HG02943 (cell line): ENCODE measurements around the gene UBAC1.
"Not testable (repeated sequence)": the region's sequence is repeated elsewhere in the genome, so short reads cannot be mapped to it uniquely, and the experiment has no call there.

Experiments used
- ATAC-seq: cut with Tn5 transposase; IDR thresholded peaks from one replicate; pipeline ENCODE4 v1.9.1; 2021; ENCODE audit warnings: mild to moderate bottlenecking, low read depth, moderate library complexity; ENCODE audit not compliant: unreplicated experiment

UBAC1 gene

GRCh38 chr9:135944444-135945252, 16.5 kb downstream of the UBAC1 start:
- ATAC-seq, result no peak

- ATAC-seq, result not testable (repeated sequence)
Observed at GRCh38 chr9:135943604-135944003, 17.6 kb downstream of the UBAC1 start.

GRCh38 chr9:135941288-135941995, 19.7 kb downstream of the UBAC1 start:
- ATAC-seq, result no peak

GRCh38 chr9:135939351-135940265, 21.6 kb downstream of the UBAC1 start:
- no peak for ATAC-seq

DNA sequence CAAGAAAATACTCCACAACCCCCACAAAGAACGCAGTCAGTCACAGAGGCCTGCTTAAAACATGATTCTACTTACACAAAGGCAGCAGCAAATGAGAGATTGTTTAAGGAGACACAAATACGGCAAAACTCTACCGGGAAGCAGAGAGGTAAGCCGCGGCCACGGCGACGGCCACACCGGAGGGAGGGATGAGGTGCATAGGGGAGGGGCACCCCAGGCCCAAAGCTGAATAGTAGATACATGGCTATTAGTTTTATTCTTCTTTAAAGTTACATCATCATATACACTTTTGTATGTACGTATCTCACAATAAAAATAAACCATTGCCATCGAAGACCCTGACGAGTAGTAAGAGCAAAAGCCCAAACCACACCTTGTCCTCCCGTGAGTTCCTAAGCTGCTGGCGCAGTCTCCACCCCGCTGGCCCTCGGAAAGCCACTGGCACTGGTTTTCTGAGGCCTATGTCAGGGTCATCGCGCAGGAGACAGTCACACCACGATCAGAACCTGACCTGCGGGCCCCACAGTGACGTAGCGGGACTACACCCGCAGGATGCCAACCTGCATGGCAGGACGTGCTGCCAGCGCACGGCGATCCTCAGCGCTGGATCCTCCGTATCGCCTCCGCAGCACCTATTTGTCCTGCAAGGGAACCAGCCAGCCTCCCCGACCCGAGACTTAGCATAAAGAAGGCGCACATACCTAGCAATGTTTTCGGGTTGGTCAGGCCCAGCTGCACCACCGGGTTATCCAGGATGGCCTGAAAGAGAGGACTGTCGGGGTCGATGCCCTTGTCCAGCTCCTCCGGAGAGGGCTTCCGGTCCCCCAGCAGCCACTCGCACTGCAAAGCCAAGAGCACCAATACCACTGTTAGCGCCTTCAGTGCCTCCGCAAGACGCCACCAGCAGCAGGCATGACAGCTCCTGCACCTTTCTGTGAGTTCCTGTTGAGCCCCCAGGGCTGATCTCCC, 23.4 kb downstream of the UBAC1 start:
- no peak for ATAC-seq

- ATAC-seq, result no peak
Observed at GRCh38 chr9:135933114-135933513, 28.1 kb downstream of the UBAC1 start.

DNA sequence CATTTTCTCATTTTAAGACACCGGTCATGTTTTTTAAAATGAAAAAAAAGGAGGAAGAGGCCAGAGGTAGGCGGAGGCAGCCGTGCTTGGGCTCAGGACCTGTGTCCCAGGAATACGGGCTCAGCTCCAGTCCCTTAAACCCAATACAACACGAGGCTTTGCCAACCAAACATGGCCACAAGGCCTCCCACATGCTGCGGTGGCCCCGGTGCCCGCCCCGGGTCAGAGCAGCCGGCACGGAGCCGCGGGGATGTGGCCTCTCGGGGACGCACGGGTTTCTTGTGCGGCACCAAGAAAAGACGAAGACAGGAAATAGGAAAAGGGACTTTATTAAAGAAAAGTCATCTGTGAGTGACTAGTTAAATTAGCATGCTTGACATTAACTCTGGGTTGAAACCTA, 28.5 kb downstream of the UBAC1 start:
- ATAC-seq, result no peak

- ATAC-seq, result no peak
Observed at GRCh38 chr9:135931349-135931820, 29.8 kb downstream of the UBAC1 start.

GRCh38 chr9:135930446-135931345, 30.5 kb downstream of the UBAC1 start:
- ATAC-seq, result no peak

DNA sequence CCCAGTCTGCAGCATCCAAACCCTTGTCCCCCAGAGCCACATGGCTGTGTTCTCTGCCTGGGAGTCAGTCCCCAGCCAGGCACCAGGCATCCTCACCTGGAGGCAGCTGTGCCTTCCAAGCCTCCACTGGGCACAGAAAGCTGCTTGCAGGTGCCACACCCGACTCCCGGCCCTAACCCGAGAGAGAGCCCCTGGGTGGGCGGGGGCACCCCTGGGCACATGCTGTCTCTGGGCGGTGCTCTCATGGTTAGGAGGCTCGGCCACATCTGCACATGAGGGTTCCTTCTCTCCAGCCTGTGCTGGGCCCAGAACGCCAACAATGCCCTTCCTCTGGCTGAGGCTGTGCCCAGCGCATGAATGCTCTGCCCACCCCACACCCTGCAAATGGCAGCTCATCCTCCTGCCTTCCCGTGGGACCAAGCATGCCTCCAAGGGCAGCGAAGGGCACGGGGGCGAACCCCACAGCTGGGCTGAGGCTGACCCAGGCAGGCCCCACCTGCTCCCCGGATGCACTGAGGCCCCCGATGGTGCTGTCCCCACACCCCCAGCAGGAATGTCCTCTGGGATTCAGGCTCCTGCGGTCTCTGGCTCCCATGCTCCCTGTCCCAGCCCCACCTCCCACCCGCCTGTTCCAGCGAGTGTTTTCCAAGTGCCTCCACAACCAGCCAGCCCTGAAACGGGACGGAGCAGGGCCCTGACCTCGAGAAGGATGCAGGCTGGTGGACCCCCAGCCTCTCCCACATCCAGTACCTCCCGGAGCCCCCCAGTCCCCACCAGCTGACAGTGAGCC, 31.3 kb downstream of the UBAC1 start:
- no peak for ATAC-seq

DNA sequence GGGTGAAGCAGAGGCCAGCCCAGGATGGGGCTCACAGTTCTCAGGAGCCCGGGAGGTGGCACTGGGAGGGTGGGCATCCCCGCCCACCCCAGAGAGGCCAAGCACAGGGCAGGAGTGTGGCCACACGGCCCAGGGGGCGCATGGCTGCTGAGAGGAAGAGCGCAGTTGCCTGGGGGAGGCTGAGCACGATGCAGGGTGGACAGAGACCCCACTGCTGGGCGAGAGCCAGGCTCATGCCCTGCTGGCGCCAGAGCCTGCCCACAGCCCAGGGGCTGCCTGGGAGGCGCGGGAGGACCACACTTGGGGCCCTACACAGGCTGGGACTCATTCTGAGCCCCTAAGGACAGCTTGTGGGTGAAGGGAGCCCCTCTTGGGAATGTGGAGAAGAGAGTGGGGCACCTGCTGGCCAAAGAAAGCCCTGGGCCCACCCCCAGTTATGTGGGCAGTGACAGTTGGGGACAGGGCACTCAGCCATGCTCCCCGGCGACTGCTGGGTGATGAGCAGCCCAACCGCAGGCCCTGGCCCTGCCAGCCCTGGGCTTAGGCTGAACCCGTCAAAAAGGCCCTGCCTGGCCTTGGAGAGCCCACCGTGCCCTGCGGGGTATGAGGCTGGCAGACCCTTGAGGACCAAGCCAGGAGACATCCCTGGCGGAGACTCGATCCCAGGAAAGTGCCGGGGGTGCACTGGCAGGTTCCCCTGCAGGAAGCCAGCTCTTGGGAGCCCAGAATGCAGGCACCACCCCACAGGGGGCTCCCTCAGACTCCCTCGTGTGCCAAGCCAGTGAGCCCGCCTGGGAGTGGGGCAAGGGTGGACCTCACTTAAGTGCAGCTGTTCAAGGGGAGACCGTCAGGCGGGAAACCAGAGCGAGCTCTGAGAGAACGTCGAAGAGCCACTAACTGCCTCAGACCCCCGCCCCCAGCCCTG, 32.2 kb downstream of the UBAC1 start:
- ATAC-seq, result no peak

DNA sequence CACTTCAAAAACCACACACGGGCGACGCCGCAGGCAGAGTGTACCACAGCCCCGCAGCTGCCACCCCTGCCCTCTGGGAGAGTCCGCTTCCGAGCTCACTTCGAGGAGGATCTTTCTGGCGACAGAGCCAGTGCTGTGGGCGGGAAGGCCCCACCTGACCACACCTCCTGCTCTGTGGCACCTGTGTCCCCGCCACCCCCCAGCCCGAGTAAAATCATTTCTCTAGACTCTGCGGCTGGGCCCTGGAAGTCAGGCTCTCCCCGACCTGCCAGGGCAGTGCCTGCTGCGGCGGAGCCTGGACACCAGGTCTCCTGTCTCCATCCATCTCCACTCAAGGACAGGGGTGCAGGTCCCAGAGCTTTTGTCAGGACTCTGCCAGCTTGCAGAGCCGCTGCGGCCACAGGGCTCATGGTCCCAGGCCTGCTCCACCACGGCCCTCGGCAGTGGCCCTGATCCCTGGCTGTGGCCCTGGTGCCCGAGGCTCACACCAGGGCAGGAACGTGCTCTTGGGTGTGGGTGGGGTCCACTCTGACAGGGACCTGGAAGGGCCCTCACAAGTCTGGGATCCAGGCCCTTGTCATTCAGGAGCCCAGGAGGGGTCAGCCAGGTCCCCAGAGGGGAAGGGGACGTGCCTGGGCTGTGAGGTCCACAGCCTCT, 33.0 kb downstream of the UBAC1 start:
- ATAC-seq, result no peak

- ATAC-seq, result no peak
Observed at GRCh38 chr9:135927195-135928013, 33.8 kb downstream of the UBAC1 start.

DNA sequence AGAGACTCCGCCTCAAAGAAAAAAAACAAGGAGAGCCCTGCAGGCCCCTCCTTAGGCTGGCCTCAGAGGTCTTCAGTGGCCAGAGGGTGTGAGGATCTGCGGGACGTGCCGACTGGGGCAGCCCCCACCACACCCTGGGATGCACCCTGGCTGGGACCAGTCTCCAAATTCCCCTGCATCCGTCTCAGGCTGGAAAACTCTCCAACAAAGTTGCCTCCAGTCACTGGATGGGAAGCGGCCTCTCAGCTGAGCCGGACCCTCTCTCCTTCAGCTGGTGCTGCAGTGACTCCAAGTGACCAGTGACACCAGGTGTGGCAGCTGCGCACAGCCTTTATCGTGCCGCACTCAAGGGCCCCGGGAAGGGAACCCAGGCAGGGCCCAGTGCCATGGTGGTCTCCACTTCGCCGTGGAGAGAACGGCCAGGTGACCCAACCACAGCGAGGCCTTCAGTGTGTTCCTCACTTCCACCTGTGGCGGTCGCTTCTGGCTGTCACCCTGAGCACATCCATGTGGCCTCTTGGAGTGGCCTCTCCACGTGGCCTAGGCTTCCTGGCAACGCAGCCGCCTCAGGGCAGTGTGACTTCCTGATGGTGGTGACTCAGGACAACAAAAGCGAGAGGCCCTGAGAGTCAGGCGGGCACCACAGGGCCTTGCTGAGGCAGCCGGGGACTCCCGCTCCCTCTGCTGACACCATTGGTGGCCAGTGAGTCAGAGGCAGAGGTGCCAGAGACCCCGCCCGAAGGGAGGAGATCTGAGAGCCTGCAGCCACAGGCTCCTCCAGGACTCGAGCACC, 34.6 kb downstream of the UBAC1 start:
- no peak for ATAC-seq
